IgD-negative memory B cell (primary cell): ENCODE results near the gene SLC35A5. TPM values are rescaled to one million over a fixed set of nuclear protein-coding genes. Genes with fewer than 3 reads are reported as not detected.
"Not testable (repeated sequence)": the region's sequence is repeated elsewhere in the genome, so short reads cannot be mapped to it uniquely, and the experiment has no call there.

ENCODE experiments used
- H3K27ac Mint-ChIP-seq, 3 donors: one replicate each; pipeline ENCODE4 v1.8.0; 2020 to 2022; ENCODE audit warnings: mild to moderate bottlenecking in 3 of 3, mixed read lengths in 3 of 3, moderate library complexity in 1 of 3
- H3K27me3 Mint-ChIP-seq: one replicate; pipeline ENCODE4 v1.8.0; 2021; ENCODE audit warnings: mixed read lengths
- H3K36me3 Mint-ChIP-seq: one replicate; pipeline ENCODE4 v1.8.0; 2020; ENCODE audit warnings: mild to moderate bottlenecking, mixed read lengths
- H3K4me1 Mint-ChIP-seq, 3 donors: one replicate each; pipeline ENCODE4 v1.8.0; 2020 to 2022; ENCODE audit warnings: mixed read lengths in 3 of 3, mild to moderate bottlenecking in 1 of 3
- H3K4me3 Mint-ChIP-seq, 4 donors: one replicate each; pipeline ENCODE4 v1.8.0; 2020 to 2022; ENCODE audit warnings: mild to moderate bottlenecking in 4 of 4, mixed read lengths in 4 of 4, moderate library complexity in 3 of 4
- H3K9me3 Mint-ChIP-seq, 3 donors: one replicate each; pipeline ENCODE4 v1.8.0; 2020 to 2021; ENCODE audit warnings: mixed read lengths in 3 of 3, mild to moderate bottlenecking in 1 of 3
- polyA plus RNA-seq: library from polyadenylated mRNA; unstranded; fragments of 300-500 nt; fragmentation: Illumina TruSeq; gene quantifications from one replicate; pipeline ENCODE4 v1.2.3, GENCODE V29; 2021

Gene SLC35A5
- polyA plus RNA-seq = 28.0 TPM

GRCh38 chr3:112561734-112562529 lies at the start of gene SLC35A5, which contains the start of gene ATG3:
SLC35A5 (plus strand) TSS chr3:112562045; CDS start chr3:112563404, 1,359 bp downstream.
ATG3 (minus strand) TSS chr3:112561962; CDS start chr3:112561528, 434 bp downstream.
- H3K36me3 Mint-ChIP-seq = peaks cover 9% of the 10 kb centered on the region
- H3K27me3 Mint-ChIP-seq = no peaks in the 10 kb centered on the region
- peak within 1 kb of the TSS; percentile 95 to 100 (median 99) for H3K27ac Mint-ChIP-seq
- H3K4me3 Mint-ChIP-seq = peak within 1 kb of the TSS; percentile 94 to 100 (median 98)
- H3K4me1 Mint-ChIP-seq = peaks cover 29 to 50% (median 39%) of the 10 kb centered on the region in 3 donors
- no peaks in the 10 kb centered on the region for H3K9me3 Mint-ChIP-seq

GRCh38 chr3:112512320-112512719 lies 49.5 kb upstream of the SLC35A5 start:
- H3K27me3 Mint-ChIP-seq = no peaks in the 10 kb centered on the region
- no peak overlapping the region for H3K4me3 Mint-ChIP-seq
- no peak overlapping the region for H3K27ac Mint-ChIP-seq
- H3K36me3 Mint-ChIP-seq = peaks cover 7% of the 10 kb centered on the region
- peaks cover 32 to 52% (median 39%) of the 10 kb centered on the region in 3 donors for H3K4me1 Mint-ChIP-seq
- peaks cover 0 to under 1% (median 0%) of the 10 kb centered on the region in 3 donors for H3K9me3 Mint-ChIP-seq

GRCh38 chr3:112514527-112515128 lies 47.2 kb upstream of the SLC35A5 start:
- peaks cover 0 to 4% (median 0%) of the 10 kb centered on the region in 3 donors for H3K9me3 Mint-ChIP-seq
- H3K36me3 Mint-ChIP-seq = peaks cover 2% of the 10 kb centered on the region
- no peaks in the 10 kb centered on the region for H3K27me3 Mint-ChIP-seq
- H3K27ac Mint-ChIP-seq = peak overlapping the region in 1 of 3 donors; percentile 6
- H3K4me1 Mint-ChIP-seq = peaks cover 18 to 50% (median 33%) of the 10 kb centered on the region in 3 donors
- peak overlapping the region in 2 of 4 donors; percentile 82 to 83 for H3K4me3 Mint-ChIP-seq

- not testable (repeated sequence) for H3K27me3 Mint-ChIP-seq, H3K9me3 Mint-ChIP-seq, H3K36me3 Mint-ChIP-seq
- H3K4me3 Mint-ChIP-seq = peak overlapping the region in 2 of 4 donors; percentile 67 to 76
- peaks cover 15 to 42% (median 28%) of the 10 kb centered on the region in 3 donors for H3K4me1 Mint-ChIP-seq
- H3K27ac Mint-ChIP-seq = peak overlapping the region in 1 of 3 donors; percentile 29
Observed at GRCh38 chr3:112518970-112519369, 42.9 kb upstream of the SLC35A5 start.

GRCh38 chr3:112519424-112520001 lies 42.3 kb upstream of the SLC35A5 start:
- peak overlapping the region in 1 of 3 donors; percentile 29 for H3K27ac Mint-ChIP-seq
- H3K27me3 Mint-ChIP-seq = no peaks in the 10 kb centered on the region
- H3K4me3 Mint-ChIP-seq = peak overlapping the region in 1 of 4 donors; percentile 67
- peaks cover 3% of the 10 kb centered on the region for H3K36me3 Mint-ChIP-seq
- H3K9me3 Mint-ChIP-seq = peaks cover 0 to 4% (median 0%) of the 10 kb centered on the region in 3 donors
- H3K4me1 Mint-ChIP-seq = peaks cover 14 to 37% (median 24%) of the 10 kb centered on the region in 3 donors

- H3K36me3 Mint-ChIP-seq, H3K4me3 Mint-ChIP-seq, H3K9me3 Mint-ChIP-seq, H3K4me1 Mint-ChIP-seq, H3K27me3 Mint-ChIP-seq: not testable (repeated sequence)
- peak overlapping the region in 1 of 3 donors; percentile 64 for H3K27ac Mint-ChIP-seq
Observed at GRCh38 chr3:112524127-112524526, 37.7 kb upstream of the SLC35A5 start.

GRCh38 chr3:112530573-112530972 lies 31.3 kb upstream of the SLC35A5 start:
- H3K4me1 Mint-ChIP-seq = peaks cover 0 to 4% (median 0%) of the 10 kb centered on the region in 3 donors
- no peak overlapping the region for H3K4me3 Mint-ChIP-seq
- no peaks in the 10 kb centered on the region for H3K27me3 Mint-ChIP-seq
- peak overlapping the region in 1 of 3 donors; percentile 39 for H3K27ac Mint-ChIP-seq
- no peaks in the 10 kb centered on the region for H3K36me3 Mint-ChIP-seq
- no peaks in the 10 kb centered on the region for H3K9me3 Mint-ChIP-seq

GRCh38 chr3:112531358-112531781 lies 30.5 kb upstream of the SLC35A5 start:
- no peaks in the 10 kb centered on the region for H3K36me3 Mint-ChIP-seq
- peaks cover 0 to 4% (median 0%) of the 10 kb centered on the region in 3 donors for H3K4me1 Mint-ChIP-seq
- no peaks in the 10 kb centered on the region for H3K9me3 Mint-ChIP-seq
- H3K27ac Mint-ChIP-seq = no peak overlapping the region
- H3K4me3 Mint-ChIP-seq = no peak overlapping the region
- no peaks in the 10 kb centered on the region for H3K27me3 Mint-ChIP-seq

GRCh38 chr3:112539825-112540650 lies 21.8 kb upstream of the SLC35A5 start:
- Mint-ChIP-seq H3K27ac (peak overlapping the region; percentile 15 to 77 (median 47)), H3K9me3 (no peaks in the 10 kb centered on the region), H3K4me1 (peaks cover 16 to 20% (median 19%) of the 10 kb centered on the region in 3 donors), H3K36me3 (peaks cover 14% of the 10 kb centered on the region), H3K27me3 (no peaks in the 10 kb centered on the region), H3K4me3 (peak overlapping the region in 3 of 4 donors; percentile 21 to 45 (median 38))

- Mint-ChIP-seq H3K4me3 (no peak overlapping the region), H3K27me3 (no peaks in the 10 kb centered on the region), H3K4me1 (peaks cover 4 to 8% (median 5%) of the 10 kb centered on the region in 3 donors), H3K36me3 (peaks cover 11% of the 10 kb centered on the region), H3K27ac (no peak overlapping the region), H3K9me3 (no peaks in the 10 kb centered on the region)
Observed at GRCh38 chr3:112546216-112546759, 15.6 kb upstream of the SLC35A5 start.

GRCh38 chr3:112550859-112551258 lies 11.0 kb upstream of the SLC35A5 start:
- Mint-ChIP-seq H3K4me3 (no peak overlapping the region), H3K27me3 (no peaks in the 10 kb centered on the region), H3K36me3 (peaks cover 11% of the 10 kb centered on the region), H3K4me1 (peaks cover 16 to 18% (median 17%) of the 10 kb centered on the region in 3 donors), H3K9me3 (no peaks in the 10 kb centered on the region), H3K27ac (no peak overlapping the region)

- Mint-ChIP-seq H3K4me1 (peaks cover 33 to 41% (median 37%) of the 10 kb centered on the region in 3 donors), H3K4me3 (peak overlapping the region in 2 of 4 donors; percentile 70 to 75), H3K27me3 (no peaks in the 10 kb centered on the region), H3K36me3 (peaks cover 8% of the 10 kb centered on the region), H3K9me3 (no peaks in the 10 kb centered on the region), H3K27ac (peak overlapping the region; percentile 18 to 69 (median 33))
Observed at GRCh38 chr3:112555535-112556170, 6.2 kb upstream of the SLC35A5 start.

GRCh38 chr3:112557976-112558375 lies 3.9 kb upstream of the SLC35A5 start:
- H3K36me3 Mint-ChIP-seq = peaks cover 4% of the 10 kb centered on the region
- H3K4me3 Mint-ChIP-seq = peak overlapping the region in 1 of 4 donors; percentile 5
- no peak overlapping the region for H3K27ac Mint-ChIP-seq
- H3K9me3 Mint-ChIP-seq = no peaks in the 10 kb centered on the region
- H3K4me1 Mint-ChIP-seq = peaks cover 36 to 48% (median 42%) of the 10 kb centered on the region in 3 donors
- no peaks in the 10 kb centered on the region for H3K27me3 Mint-ChIP-seq
